Inflammatory macrophage treated with lipopolysaccharide for 1 hour (primary cell): ENCODE results near the gene HPN.
"Not testable (repeated sequence)": the region's sequence is repeated elsewhere in the genome, so short reads cannot be mapped to it uniquely, and the experiment has no call there.

Experiments used
- DNase-seq, 2 donors: peaks; one replicate each; pipeline ENCODE4 v3.0.0-alpha.2; 2020 to 2022

The HPN gene

DNA sequence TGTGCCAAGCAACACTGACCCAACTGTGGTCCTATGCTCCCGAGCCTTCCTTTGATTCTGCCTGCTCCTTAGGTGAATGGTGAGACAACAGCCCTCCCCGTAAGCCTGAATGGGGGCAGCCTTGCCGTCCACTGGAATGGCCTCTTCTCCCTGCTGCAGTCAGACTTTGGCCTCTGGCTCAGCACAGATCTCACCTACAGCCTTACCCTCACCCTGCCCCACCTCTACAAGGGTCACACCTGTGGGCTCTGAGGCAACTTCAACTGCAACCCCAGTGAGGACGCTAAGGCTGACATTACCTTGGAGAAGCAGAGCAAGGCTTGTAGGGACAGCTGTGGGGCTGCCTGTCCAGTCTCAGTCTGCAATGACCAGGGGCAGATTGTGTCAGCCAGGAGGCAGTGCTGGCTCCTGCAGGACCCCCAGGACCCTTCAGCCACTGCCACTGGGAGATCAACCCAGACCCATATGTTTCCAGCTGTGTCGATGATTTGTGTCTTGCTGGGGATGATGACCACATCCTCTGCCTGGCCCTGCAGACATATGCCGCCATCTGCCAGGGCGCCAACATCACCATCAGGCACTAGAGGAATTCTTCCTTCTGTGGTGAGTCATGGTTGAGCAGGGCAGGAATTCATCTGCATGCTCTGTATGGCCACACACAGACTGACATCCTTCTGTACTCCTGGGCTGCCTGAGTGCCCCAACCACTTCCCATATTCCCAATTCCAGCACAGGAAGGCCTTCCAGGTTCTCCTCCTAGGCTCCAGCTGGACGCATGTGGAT lies 46.8 kb downstream of the HPN start:
- no peak for DNase-seq

DNA sequence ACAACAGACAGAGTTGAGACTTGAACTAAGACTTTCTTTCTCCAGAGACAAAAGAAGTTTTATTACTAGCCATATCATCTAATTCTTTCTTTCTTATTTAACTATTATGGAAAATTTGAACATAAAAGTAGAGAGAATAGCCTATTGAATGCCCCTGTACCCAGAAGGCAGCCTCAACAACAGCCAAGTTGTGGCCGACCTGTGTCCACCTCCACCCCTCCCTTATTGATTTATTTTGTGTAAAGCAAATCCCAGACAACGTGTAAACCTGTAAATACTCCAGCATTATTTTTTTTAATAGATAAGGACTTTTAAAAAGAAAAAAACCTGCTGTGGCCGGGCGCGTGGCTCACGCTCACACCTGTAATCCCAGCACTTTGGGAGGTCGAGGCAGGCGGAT lies 48.0 kb downstream of the HPN start:
- DNase-seq = no peak

- DNase-seq = no peak
Measured at GRCh38 chr19:35090160-35090505, 48.6 kb downstream of the HPN start.

GRCh38 chr19:35090506-35091214 lies 49.1 kb downstream of the HPN start:
- peak; percentile 21 to 77 for DNase-seq

DNA sequence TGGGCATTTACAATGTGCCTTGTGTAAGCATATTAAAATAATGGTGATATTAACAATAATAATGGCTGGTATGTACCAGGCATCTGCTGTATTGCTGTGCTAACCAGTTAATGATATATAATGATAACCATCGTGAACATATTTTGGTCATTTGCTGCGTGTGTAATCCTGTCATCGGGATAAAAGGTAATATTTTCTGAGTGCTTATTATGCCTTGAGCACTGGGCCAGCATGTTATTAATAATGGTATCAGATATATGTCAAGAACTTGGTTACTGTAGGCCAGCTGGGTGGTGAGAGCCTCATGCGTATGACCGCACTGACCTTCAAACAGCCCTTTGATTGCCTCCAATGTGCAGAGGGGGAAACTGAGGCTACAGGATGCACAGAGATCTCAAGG lies 51.9 kb downstream of the HPN start:
- DNase-seq = no peak

GRCh38 chr19:35093941-35094647 lies 52.6 kb downstream of the HPN start:
- DNase-seq = no peak

GRCh38 chr19:35094656-35095055 lies 53.1 kb downstream of the HPN start:
- no peak for DNase-seq

GRCh38 chr19:35095667-35096368 lies 54.3 kb downstream of the HPN start:
- DNase-seq = no peak

GRCh38 chr19:35098413-35099049 lies 57.0 kb downstream of the HPN start:
- no peak for DNase-seq

DNA sequence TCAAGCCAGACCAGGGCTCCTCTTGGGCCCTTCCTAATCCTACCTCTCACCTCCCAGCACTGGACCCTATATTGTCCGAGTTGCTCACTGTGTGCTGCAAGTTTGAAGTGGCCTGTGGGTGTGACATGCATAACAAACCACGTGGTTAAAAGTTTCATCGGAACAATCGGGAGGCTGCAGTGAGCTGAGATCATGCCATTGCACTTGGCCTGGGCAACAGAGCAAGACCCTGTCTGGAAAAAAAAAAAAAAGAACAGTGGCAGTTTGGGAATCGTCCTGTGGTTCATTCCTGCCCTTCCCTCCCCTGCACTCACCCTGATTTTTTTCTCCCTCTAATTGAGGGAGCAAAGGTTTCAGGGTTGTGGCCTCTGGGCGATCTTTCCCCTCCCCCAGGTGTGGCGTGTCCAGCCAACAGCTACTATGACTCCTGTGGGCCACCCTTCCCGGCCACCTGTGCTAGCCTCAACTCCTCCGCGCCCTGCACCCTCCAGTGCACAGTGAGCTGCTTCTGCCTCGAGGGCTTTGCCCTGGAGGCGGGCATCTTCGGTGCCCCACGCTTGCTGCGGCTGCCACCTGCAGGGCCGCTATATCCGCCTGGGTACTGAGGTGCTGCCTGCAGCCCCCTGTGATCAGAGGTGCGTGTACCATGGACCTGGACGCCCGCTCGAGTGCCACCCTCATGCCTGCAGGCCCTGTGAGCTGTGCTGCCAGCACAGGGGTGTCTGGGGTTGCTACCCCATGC lies 57.8 kb downstream of the HPN start:
- no peak for DNase-seq

DNA sequence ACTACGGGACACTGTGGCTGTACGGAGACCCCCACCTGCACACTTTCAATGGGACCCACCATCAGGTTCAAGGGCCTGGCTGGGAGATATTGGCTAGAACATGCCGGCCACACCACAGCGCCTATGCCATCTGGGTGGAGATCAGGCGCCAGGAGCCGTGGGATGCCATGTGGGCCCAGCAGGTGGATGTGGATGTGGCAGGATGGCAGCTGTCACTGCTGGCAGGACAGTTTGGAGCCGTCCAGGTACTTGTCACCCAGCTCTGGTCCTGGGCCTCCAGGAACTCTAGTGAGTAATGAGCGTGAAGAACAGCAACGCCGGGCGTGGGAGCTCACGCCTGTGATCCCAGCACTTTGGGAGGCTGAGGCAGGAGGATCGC lies 58.4 kb downstream of the HPN start:
- no peak for DNase-seq

DNA sequence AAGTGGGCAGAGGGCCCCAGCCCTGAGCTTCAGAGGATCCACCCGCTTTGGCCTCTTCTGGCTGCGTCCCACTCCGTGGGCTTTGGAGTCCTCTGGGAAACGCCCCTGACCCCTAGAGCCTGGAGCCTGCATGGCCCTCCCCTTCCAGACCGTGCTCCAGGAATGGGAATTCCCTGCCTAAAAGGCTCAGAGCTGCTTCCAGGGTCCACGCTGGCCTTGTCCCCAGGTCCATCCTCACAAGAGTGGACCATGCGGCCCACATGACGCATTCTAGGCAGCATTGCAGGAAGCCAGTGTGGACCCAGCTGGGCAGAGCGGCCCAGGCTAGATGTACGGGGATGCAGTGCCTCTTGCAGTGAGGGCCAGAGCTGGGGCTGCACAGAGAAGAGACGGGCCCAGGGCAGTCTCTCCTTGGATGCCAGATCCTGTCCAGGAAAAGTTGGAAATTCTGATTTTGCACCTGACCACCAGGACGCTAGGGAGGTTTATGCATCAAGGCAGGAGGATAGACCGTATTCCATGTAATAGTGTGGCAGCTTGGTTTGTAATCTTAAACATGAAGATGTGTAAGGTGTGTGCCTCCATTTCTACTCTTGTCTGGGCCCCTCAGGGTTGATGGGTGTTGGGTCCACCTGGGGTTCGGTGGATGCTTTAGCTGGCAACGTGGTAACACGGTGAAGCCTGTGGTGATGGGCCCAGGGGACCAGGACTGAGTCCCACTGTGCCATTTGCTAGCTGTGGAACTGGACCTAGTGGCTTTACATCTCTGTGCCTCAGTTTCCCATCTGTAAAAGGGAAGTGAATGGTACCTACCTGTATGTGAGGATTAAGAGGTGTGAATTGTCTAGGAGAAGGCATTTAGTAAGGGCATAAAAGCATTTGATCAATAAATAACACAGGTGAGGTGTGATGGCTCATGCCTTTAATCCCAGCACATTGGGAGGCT lies 59.3 kb downstream of the HPN start:
- no peak for DNase-seq

DNA sequence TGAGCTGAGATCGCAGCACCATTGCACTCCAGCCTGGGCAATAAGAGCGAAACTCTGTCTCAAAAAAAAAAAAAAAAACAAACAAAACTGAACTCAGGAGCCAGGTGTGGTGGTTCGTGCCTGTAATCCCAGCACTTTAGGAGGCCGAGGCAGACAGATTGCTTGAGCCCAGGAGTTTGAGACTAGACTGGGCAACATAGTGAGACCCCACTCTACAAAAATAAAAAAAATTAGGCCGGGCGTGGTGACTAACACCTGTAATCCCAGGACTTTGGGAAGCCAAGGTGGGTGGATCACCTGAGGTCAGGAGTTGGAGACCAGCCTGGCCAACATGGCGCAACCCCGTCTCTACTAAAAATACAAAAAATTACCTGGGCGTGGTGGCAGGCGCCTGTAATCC lies 60.4 kb downstream of the HPN start:
- DNase-seq = not testable (repeated sequence)

DNA sequence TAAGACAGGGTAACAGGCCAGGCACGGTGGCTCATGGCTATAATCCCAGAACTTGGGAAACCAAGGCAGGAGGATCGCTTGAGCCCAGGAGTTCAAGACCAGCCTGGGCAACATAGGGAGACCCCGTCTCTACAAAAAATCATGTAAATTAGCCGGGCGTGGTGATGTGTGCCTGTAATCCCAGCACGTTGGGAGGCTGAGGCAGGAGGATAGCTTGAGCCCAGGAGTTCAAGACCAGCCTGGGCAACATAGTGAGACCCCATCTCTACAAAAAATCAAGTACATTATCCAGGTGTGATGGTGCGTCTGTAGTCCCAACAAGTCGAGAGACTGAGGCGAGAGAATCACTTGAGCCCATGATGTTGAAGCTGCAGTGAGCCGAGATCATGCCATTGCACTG lies 62.1 kb downstream of the HPN start:
- DNase-seq = not testable (repeated sequence)

DNA sequence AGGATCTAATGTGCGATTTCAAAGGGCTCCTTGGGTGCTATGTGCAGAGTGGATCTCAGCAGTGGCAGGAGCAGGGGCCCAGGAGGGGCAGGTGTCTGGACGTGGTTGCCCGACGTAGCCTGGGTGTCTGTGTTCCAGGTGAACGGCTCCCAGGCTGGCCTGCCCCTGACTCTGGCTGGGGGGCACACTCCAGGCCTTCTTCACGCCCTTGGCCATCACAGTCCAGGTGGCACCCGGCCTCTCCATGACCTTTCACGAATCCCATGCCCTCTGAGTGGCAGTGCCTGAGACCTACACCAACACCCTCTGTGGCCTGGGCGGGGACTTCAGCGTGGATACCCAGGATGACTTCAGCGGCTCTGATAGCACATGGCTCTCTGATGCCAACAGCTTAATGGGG lies 62.8 kb downstream of the HPN start:
- DNase-seq = no peak

DNA sequence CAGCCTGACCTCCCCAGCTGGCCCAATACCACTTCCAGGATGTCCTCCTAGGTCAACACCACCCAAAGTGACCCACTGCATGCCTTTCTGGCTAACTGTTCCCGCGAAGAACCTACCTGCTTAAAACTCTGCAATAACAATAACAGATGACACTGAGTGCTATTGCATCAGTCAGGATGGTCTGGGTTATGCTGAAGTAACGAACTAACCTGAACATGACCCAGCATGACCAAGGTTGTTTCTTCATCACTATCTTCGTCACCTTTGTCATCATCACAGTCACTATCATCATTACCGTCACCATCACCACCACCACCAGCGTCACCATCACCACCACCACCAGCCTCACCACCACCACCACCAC lies 63.5 kb downstream of the HPN start:
- no peak for DNase-seq

DNA sequence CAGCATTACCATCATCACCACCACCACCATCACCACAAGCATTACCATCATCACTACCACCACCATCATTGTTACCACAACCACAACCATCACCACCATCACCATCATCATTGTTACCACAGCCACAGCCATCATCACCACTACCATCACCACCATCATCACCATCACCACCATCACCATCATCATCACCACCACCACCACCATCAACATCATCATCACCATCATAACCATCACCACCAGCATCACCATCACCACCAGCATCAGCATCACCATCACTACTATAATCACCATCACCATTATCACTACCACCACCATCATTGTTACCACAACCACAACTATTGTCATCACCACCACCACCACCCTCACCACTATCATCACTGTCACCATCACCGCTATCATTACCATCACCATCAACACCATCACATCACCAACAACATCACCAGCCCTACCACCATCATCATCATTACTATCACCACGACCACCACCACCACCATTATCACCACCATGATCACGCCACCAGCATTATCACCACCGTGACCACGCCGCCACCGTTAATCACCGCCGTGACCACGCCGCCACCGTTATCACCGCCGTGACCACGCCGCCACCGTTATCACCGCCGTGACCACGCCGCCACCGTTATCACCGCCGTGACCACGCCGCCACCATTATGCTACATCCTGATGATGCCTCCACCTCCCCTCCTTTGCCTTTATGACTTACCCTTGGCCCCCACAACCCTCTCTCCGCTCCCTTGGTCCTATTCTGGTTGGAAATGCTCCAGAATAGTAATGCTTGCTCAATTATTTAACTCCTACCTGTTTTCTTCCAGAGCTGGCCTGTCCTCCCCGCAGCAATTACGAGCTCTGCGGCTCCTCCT lies 64.1 kb downstream of the HPN start:
- no peak for DNase-seq

DNA sequence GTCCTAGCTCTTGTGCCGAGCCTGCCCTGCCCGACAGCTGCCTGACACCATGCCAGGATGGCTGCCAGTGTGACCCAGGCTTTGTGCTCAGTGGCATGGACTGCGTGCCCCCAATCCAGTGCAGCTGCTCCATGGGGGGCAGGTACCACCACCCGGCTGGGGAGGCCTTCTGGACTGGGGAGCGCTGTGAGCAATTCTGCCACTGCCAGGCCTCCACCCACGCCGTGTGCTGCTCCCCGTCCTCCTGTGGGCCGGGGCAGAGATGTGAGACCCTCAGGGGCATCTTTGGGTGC lies 64.7 kb downstream of the HPN start:
- DNase-seq = no peak

DNA sequence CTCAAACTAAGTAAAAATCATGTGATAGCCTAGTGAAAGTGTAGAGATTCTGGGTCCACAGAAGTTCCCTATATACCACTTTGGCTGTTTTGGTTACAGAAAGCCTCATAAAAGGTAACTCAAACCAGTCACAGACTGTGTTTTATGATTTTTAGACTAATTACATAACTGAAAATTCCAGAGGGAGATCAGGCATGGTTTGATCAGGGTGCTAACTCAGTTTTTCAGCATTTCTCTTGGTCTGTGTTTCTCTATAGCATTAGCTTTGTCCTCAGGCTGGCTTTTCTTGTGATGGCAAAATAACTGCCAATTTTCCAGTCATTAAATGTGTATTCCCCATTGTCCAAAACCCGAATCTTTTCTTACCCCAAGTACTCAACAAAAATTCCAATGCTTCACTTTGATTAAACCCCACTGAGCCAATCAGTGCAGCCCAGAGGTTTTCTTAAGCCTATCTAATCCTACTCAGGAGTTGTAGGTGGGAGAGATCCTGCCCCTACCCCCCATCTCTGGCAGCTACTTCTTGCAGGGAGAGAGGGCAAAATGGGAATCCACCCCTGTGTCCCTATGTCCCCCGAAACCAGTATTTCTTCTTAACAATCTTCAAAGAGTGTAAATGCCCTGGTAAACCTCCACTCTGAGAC lies 65.5 kb downstream of the HPN start:
- DNase-seq = no peak

DNA sequence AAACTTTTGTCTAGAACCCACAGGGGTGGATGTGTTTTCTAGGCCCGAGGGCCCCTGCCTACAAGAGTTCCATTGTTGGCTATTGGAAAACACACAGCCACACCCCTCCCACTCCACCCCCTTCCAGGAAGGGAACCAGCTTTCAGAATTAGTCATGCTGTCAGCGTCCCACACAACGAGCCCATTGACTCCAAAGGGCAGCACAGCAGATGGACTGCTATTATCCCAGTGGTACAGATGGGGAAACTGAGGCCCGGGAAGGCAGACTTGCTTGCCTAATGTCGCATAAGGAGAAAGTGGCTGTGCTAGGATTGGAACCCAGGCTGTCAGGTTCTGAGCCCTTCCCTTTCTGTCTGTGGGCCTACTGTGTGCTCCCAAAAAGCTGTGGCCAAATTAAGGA lies 66.0 kb downstream of the HPN start:
- peak; percentile 75 to 86 for DNase-seq
